HG03095 (cell line): ENCODE measurements around the gene MAP4.
"Not testable (repeated sequence)": the region's sequence is repeated elsewhere in the genome, so short reads cannot be mapped to it uniquely, and the experiment has no call there.

Source experiments
- ATAC-seq: cut with Tn5 transposase; IDR thresholded peaks from one replicate; pipeline ENCODE4 v1.9.1; 2021; ENCODE audit warnings: moderate library complexity; ENCODE audit not compliant: unreplicated experiment

MAP4 gene

GRCh38 chr3:48014358-48014757, 1.9 kb downstream of the MAP4 start:
- no peak for ATAC-seq

GRCh38 chr3:48013288-48013980, 2.8 kb downstream of the MAP4 start:
- no peak for ATAC-seq

- no peak for ATAC-seq
These were observed 3.6 kb downstream of the MAP4 start for GRCh38 chr3:48012659-48013058.

- not testable (repeated sequence) for ATAC-seq
These were observed 8.2 kb downstream of the MAP4 start for GRCh38 chr3:48008066-48008465.

- not testable (repeated sequence) for ATAC-seq
These were observed 8.9 kb downstream of the MAP4 start for GRCh38 chr3:48007361-48007760.

- ATAC-seq, result not testable (repeated sequence)
These were observed 9.4 kb downstream of the MAP4 start for GRCh38 chr3:48006794-48007193.

- ATAC-seq, result no peak
These were observed 11.5 kb downstream of the MAP4 start for GRCh38 chr3:48004694-48005093.

GRCh38 chr3:48002787-48003186, 13.4 kb downstream of the MAP4 start:
- no peak for ATAC-seq

- no peak for ATAC-seq
These were observed 14.2 kb downstream of the MAP4 start for GRCh38 chr3:48001991-48002390.

GRCh38 chr3:48000212-48000611, 16.0 kb downstream of the MAP4 start:
- no peak for ATAC-seq

- no peak for ATAC-seq
These were observed 19.8 kb downstream of the MAP4 start for GRCh38 chr3:47996440-47996839.

GRCh38 chr3:47994180-47994579, 22.0 kb downstream of the MAP4 start:
- no peak for ATAC-seq

GRCh38 chr3:47991341-47991740, 24.9 kb downstream of the MAP4 start:
- no peak for ATAC-seq

GRCh38 chr3:47989981-47990440, 26.2 kb downstream of the MAP4 start:
- no peak for ATAC-seq

- ATAC-seq, result no peak
These were observed 30.8 kb downstream of the MAP4 start for GRCh38 chr3:47985381-47985780.

- no peak for ATAC-seq
These were observed 32.0 kb downstream of the MAP4 start for GRCh38 chr3:47984075-47984728.

GRCh38 chr3:47980795-47981194, 35.4 kb downstream of the MAP4 start:
- no peak for ATAC-seq

- ATAC-seq, result no peak
These were observed 37.1 kb downstream of the MAP4 start for GRCh38 chr3:47979070-47979469.

- ATAC-seq, result no peak
These were observed 37.8 kb downstream of the MAP4 start for GRCh38 chr3:47978386-47978785.

- ATAC-seq, result no peak
These were observed 40.0 kb downstream of the MAP4 start for GRCh38 chr3:47976135-47976732.

GRCh38 chr3:47974974-47975470, 41.2 kb downstream of the MAP4 start:
- no peak for ATAC-seq

- no peak for ATAC-seq
These were observed 45.1 kb downstream of the MAP4 start for GRCh38 chr3:47971081-47971480.
